Stimulated activated CD8-positive, alpha-beta memory T cell treated with anti-CD3 and anti-CD28 coated beads, Interleukin-2, amount 100 ng/mL, for 48 hours (primary cell): Measurements from ENCODE around the gene MT1M.
A peak's percentile ranks its signal among the peaks of the same experiment; 100 is the strongest.
"Not testable (repeated sequence)": the region's sequence is repeated elsewhere in the genome, so short reads cannot be mapped to it uniquely, and the experiment has no call there.

Source experiments
- DNase-seq, 2 donors: peaks; one replicate each; pipeline ENCODE4 v3.0.0-alpha.2; 2020; ENCODE audit warnings: low read depth in 2 of 2

MT1M gene

GRCh38 chr16:56649271-56649670, 16.8 kb downstream of the MT1M start:
- no peak for DNase-seq

- no peak for DNase-seq
Observed at GRCh38 chr16:56649820-56650219, 17.4 kb downstream of the MT1M start.

- DNase-seq, result no peak
Observed at GRCh38 chr16:56651586-56651985, 19.1 kb downstream of the MT1M start, which contains the start of gene MT1B. Gene MT1B (plus strand): TSS chr16:56651886. CDS start chr16:56651954, 68 bp downstream.

GRCh38 chr16:56652600-56652999, 20.1 kb downstream of the MT1M start:
- no peak for DNase-seq

GRCh38 chr16:56653218-56653617, 20.8 kb downstream of the MT1M start:
- DNase-seq, result no peak

- DNase-seq, result peak; percentile 58 to 78
Observed at GRCh38 chr16:56657555-56658326, 25.3 kb downstream of the MT1M start, which contains the start of gene MT1F. Gene MT1F (plus strand): TSS chr16:56657959. CDS start chr16:56658059, 100 bp downstream.

GRCh38 chr16:56658327-56658875, 25.9 kb downstream of the MT1M start:
- DNase-seq, result no peak

GRCh38 chr16:56662357-56663354, 30.2 kb downstream of the MT1M start:
- DNase-seq, result no peak

- no peak for DNase-seq
Observed at GRCh38 chr16:56664506-56664905, 32.0 kb downstream of the MT1M start.

GRCh38 chr16:56665286-56666261, 33.1 kb downstream of the MT1M start:
- DNase-seq, result not testable (repeated sequence)

- peak; percentile 44 to 53 for DNase-seq
Observed at GRCh38 chr16:56667581-56668571, 35.4 kb downstream of the MT1M start, which contains the start of gene MT1G. Gene MT1G (minus strand): TSS chr16:56668065. CDS start chr16:56667993, 72 bp downstream.

- DNase-seq, result peak in 1 of 2 donors; percentile 30
Observed at GRCh38 chr16:56669005-56669839, 36.8 kb downstream of the MT1M start, which contains the start of gene MT1H. Gene MT1H (plus strand): TSS chr16:56669814. CDS start chr16:56669885, 71 bp downstream.

- DNase-seq, result no peak
Observed at GRCh38 chr16:56669840-56670619, 37.6 kb downstream of the MT1M start.

GRCh38 chr16:56670620-56670934, 38.1 kb downstream of the MT1M start:
- no peak for DNase-seq

- not testable (repeated sequence) for DNase-seq
Observed at GRCh38 chr16:56671691-56672090, 39.2 kb downstream of the MT1M start.

GRCh38 chr16:56672171-56672570, 39.7 kb downstream of the MT1M start:
- not testable (repeated sequence) for DNase-seq

- DNase-seq, result no peak
Observed at GRCh38 chr16:56672761-56673536, 40.5 kb downstream of the MT1M start.
